Peyer's patch (tissue), 4 donors: Measurements from ENCODE around the gene MAP2K1. TPM values are rescaled to one million over a fixed set of nuclear protein-coding genes. Genes with fewer than 3 reads are reported as not detected.

Experiments
- DNase-seq, 3 donors: peaks; one replicate each; pipeline ENCODE4 v3.0.0-alpha.2; 2017 to 2019
- H3K27ac ChIP-seq, 4 donors: fragments of 200-600 bp; sonication (generic); one replicate each; pipeline ENCODE4 v1.5.1; 2016 to 2019
- H3K27me3 ChIP-seq, 2 donors: fragments of 200-600 bp; sonication (generic); one replicate each; pipeline ENCODE4 v1.5.1; 2019
- H3K36me3 ChIP-seq, 3 donors: fragments of 200-600 bp; sonication (generic); one replicate each; pipeline ENCODE4 v1.5.1; 2016 to 2019
- H3K4me1 ChIP-seq, 4 donors: fragments of 200-600 bp; sonication (generic); one replicate each; pipeline ENCODE4 v1.5.1; 2016 to 2019
- H3K4me3 ChIP-seq, 4 donors: fragments of 200-600 bp; sonication (generic); 1 replicate in 3 of 4; 2 replicates in 1 of 4; pipeline ENCODE4 v1.5.1; 2016 to 2019; ENCODE audit warnings: mild to moderate bottlenecking in 1 of 4
- H3K9me3 ChIP-seq, 4 donors: fragments of 200-600 bp; sonication (generic); one replicate each; pipeline ENCODE4 v1.5.1; 2016 to 2019; ENCODE audit warnings: mild to moderate bottlenecking in 1 of 4
- CTCF ChIP-seq, 6 experiments: fragments of 450-650 bp in 4 of 6; fragments of 200-600 bp in 2 of 6; sonication (generic) in 1 of 6; IDR thresholded peaks; one replicate each; pipeline ENCODE4 v1.5.1; 2017 to 2019; ENCODE audit warnings: antibody characterized with exemption in 6 of 6, mild to moderate bottlenecking in 3 of 6, moderate library complexity in 1 of 6
- POLR2A ChIP-seq, 2 donors: fragments of 450-650 bp; IDR thresholded peaks; one replicate each; pipeline ENCODE4 v1.5.1; 2017; ENCODE audit warnings: antibody characterized with exemption in 2 of 2, mild to moderate bottlenecking in 2 of 2, moderate library complexity in 2 of 2
- total RNA-seq, 4 donors: library from RNA; depleted of rRNA; stranded (reverse); fragments of >200 nt; gene quantifications; one replicate each; pipeline ENCODE4 v1.1.0, GENCODE V29; 2016

Gene MAP2K1
- total RNA-seq, 4 donors from 2014 or later = 12.7 to 47.9 (median 27.7) TPM

GRCh38 chr15:66411190-66411589 lies 24.5 kb downstream of the MAP2K1 start:
- Histone ChIP-seq H3K4me1 (peaks cover 0 to 3% (median 0%) of the 10 kb centered on the region in 4 donors), H3K9me3 (peaks cover 0 to 4% (median 0%) of the 10 kb centered on the region in 4 donors), H3K27ac (no peak overlapping the region), H3K36me3 (no peaks in the 10 kb centered on the region), H3K4me3 (no peak overlapping the region), H3K27me3 (no peaks in the 10 kb centered on the region)
- no peak for DNase-seq
- no peak for TF ChIP-seq CTCF (IDR thresholded peaks at IDR 0.05)
- no peak for TF ChIP-seq POLR2A (IDR thresholded peaks at IDR 0.05)

GRCh38 chr15:66412220-66412619 lies 25.5 kb downstream of the MAP2K1 start:
- no peak for DNase-seq
- Histone ChIP-seq H3K27ac (no peak overlapping the region), H3K36me3 (no peaks in the 10 kb centered on the region), H3K9me3 (peaks cover 0 to 4% (median 0%) of the 10 kb centered on the region in 4 donors), H3K4me1 (peaks cover 0 to 12% (median 0%) of the 10 kb centered on the region in 4 donors), H3K4me3 (no peak overlapping the region), H3K27me3 (no peaks in the 10 kb centered on the region)
- no peak for TF ChIP-seq POLR2A (IDR thresholded peaks at IDR 0.05)
- TF ChIP-seq CTCF (IDR thresholded peaks at IDR 0.05) = no peak

GRCh38 chr15:66413579-66413978 lies 26.9 kb downstream of the MAP2K1 start:
- Histone ChIP-seq H3K36me3 (no peaks in the 10 kb centered on the region), H3K4me1 (peaks cover 0 to 16% (median 0%) of the 10 kb centered on the region in 4 donors), H3K4me3 (no peak overlapping the region), H3K27me3 (no peaks in the 10 kb centered on the region), H3K9me3 (peaks cover 0 to 4% (median 0%) of the 10 kb centered on the region in 4 donors), H3K27ac (no peak overlapping the region)
- TF ChIP-seq CTCF (IDR thresholded peaks at IDR 0.05) (no peak), POLR2A (IDR thresholded peaks at IDR 0.05) (no peak)
- no peak for DNase-seq

- H3K9me3 ChIP-seq = peaks cover 0 to 4% (median 0%) of the 10 kb centered on the region in 4 donors
- TF ChIP-seq POLR2A (IDR thresholded peaks at IDR 0.05) = no peak
- TF ChIP-seq CTCF (IDR thresholded peaks at IDR 0.05) = no peak
- no peak for DNase-seq
- H3K4me3 ChIP-seq = no peak overlapping the region
- H3K27ac ChIP-seq = no peak overlapping the region
- peaks cover 0 to 16% (median 0%) of the 10 kb centered on the region in 4 donors for H3K4me1 ChIP-seq
- H3K27me3 ChIP-seq = no peaks in the 10 kb centered on the region
- no peaks in the 10 kb centered on the region for H3K36me3 ChIP-seq
Measured at GRCh38 chr15:66415360-66415759, 28.6 kb downstream of the MAP2K1 start.

GRCh38 chr15:66417736-66418135 lies 31.0 kb downstream of the MAP2K1 start:
- TF ChIP-seq CTCF (IDR thresholded peaks at IDR 0.05) = no peak
- no peak for TF ChIP-seq POLR2A (IDR thresholded peaks at IDR 0.05)
- Histone ChIP-seq H3K4me3 (peak overlapping the region in 1 of 4 donors; percentile 3), H3K4me1 (peaks cover 0 to 13% (median 0%) of the 10 kb centered on the region in 4 donors), H3K27me3 (no peaks in the 10 kb centered on the region), H3K36me3 (no peaks in the 10 kb centered on the region), H3K27ac (no peak overlapping the region), H3K9me3 (peaks cover 0 to 4% (median 0%) of the 10 kb centered on the region in 4 donors)
- no peak for DNase-seq

GRCh38 chr15:66419471-66419870 lies 32.8 kb downstream of the MAP2K1 start:
- H3K36me3 ChIP-seq = no peaks in the 10 kb centered on the region
- DNase-seq = no peak
- peaks cover 0 to 13% (median 0%) of the 10 kb centered on the region in 4 donors for H3K4me1 ChIP-seq
- H3K4me3 ChIP-seq = no peak overlapping the region
- H3K9me3 ChIP-seq = peaks cover 0 to under 1% (median 0%) of the 10 kb centered on the region in 4 donors
- TF ChIP-seq CTCF (IDR thresholded peaks at IDR 0.05) = no peak
- H3K27me3 ChIP-seq = no peaks in the 10 kb centered on the region
- H3K27ac ChIP-seq = no peak overlapping the region
